GM18951 (cell line): ENCODE data around the gene CRAMP1.

Experiments used
- POLR2A ChIP-seq: IDR thresholded peaks from 4 replicates; pipeline ENCODE4 v1.6.1; 2011; ENCODE audit warnings: mild to moderate bottlenecking; ENCODE audit not compliant: insufficient read length, insufficient read depth; ENCODE audit errors: extremely low read depth
- in situ Hi-C: fragments of 300-500 bp; cut with MboI; formaldehyde crosslinking; loops from one replicate; pipeline ENCODE4 v1.12.0; 2022; ENCODE audit warnings: low sequenced_read_pairs, mixed read lengths, inconsistent platforms; ENCODE audit not compliant: unreplicated experiment

Gene CRAMP1

GRCh38 chr16:1630450-1631213 is 18.5 kb downstream of the CRAMP1 start:
- in situ Hi-C loops = no loop called here
- TF ChIP-seq POLR2A = no peak

GRCh38 chr16:1631230-1631629 is 19.1 kb downstream of the CRAMP1 start:
- TF ChIP-seq POLR2A = no peak
- in situ Hi-C loops = no loop called here

GRCh38 chr16:1631931-1632637 is 19.9 kb downstream of the CRAMP1 start:
- in situ Hi-C loops = no loop called here

GRCh38 chr16:1632638-1632970 is 20.4 kb downstream of the CRAMP1 start:
- no peak for TF ChIP-seq POLR2A
- in situ Hi-C loops = no loop called here

More at GRCh38 chr16:1631931-1632637, 19.9 kb downstream of the CRAMP1 start:
- no peak for TF ChIP-seq POLR2A

- no peak for TF ChIP-seq POLR2A
- in situ Hi-C loops = no loop called here
These were observed 21.1 kb downstream of the CRAMP1 start for GRCh38 chr16:1633310-1633709.

- in situ Hi-C loops = no loop called here
These were observed 22.4 kb downstream of the CRAMP1 start for GRCh38 chr16:1634541-1634940.

GRCh38 chr16:1635070-1635469 is 22.9 kb downstream of the CRAMP1 start:
- in situ Hi-C loops = no loop called here
- no peak for TF ChIP-seq POLR2A

More at GRCh38 chr16:1634541-1634940, 22.4 kb downstream of the CRAMP1 start:
- TF ChIP-seq POLR2A = no peak

GRCh38 chr16:1637526-1637925 is 25.4 kb downstream of the CRAMP1 start:
- TF ChIP-seq POLR2A = no peak
- in situ Hi-C loops = no loop called here

- no peak for TF ChIP-seq POLR2A
- in situ Hi-C loops = no loop called here
These were observed 26.6 kb downstream of the CRAMP1 start for GRCh38 chr16:1638757-1639156.

- TF ChIP-seq POLR2A = no peak
- in situ Hi-C loops = no loop called here
These were observed 27.1 kb downstream of the CRAMP1 start for GRCh38 chr16:1639282-1639681.

GRCh38 chr16:1639860-1640259 is 27.7 kb downstream of the CRAMP1 start:
- no peak for TF ChIP-seq POLR2A
- in situ Hi-C loops = no loop called here

- in situ Hi-C loops = no loop called here
- TF ChIP-seq POLR2A = no peak
These were observed 28.2 kb downstream of the CRAMP1 start for GRCh38 chr16:1640261-1640941.

GRCh38 chr16:1641261-1641660 is 29.1 kb downstream of the CRAMP1 start:
- in situ Hi-C loops = no loop called here

GRCh38 chr16:1642148-1642547 is 30.0 kb downstream of the CRAMP1 start:
- in situ Hi-C loops = no loop called here
- TF ChIP-seq POLR2A = no peak

More at GRCh38 chr16:1641261-1641660, 29.1 kb downstream of the CRAMP1 start:
- TF ChIP-seq POLR2A = no peak

- no peak for TF ChIP-seq POLR2A
- in situ Hi-C loops = no loop called here
These were observed 30.6 kb downstream of the CRAMP1 start for GRCh38 chr16:1642753-1643152.
